ENCODE measurements around the gene PEX3.

GRCh38 chr6:143443096-143443495 lies 7.5 kb upstream of the PEX3 start:
- TF ChIP-seq EZH2 (IDR thresholded peaks at IDR 0.05; ENCODE audit: borderline replicate concordance, low read depth, low read length, severe bottlenecking) (no peak), CTCF (IDR thresholded peaks at IDR 0.05; ENCODE audit: borderline replicate concordance, extremely low read depth, low read length, poor library complexity, severe bottlenecking) (no peak)

All from DND-41 (cell line).